AG20443 (cell line): ENCODE results near the gene CRLF3.
"Not testable (repeated sequence)": the region's sequence is repeated elsewhere in the genome, so short reads cannot be mapped to it uniquely, and the experiment has no call there.

ENCODE experiments used
- DNase-seq: peaks from one replicate; pipeline ENCODE4 v3.0.0; 2012; ENCODE audit warnings: low spot score, mixed read lengths

Gene CRLF3, protein sequence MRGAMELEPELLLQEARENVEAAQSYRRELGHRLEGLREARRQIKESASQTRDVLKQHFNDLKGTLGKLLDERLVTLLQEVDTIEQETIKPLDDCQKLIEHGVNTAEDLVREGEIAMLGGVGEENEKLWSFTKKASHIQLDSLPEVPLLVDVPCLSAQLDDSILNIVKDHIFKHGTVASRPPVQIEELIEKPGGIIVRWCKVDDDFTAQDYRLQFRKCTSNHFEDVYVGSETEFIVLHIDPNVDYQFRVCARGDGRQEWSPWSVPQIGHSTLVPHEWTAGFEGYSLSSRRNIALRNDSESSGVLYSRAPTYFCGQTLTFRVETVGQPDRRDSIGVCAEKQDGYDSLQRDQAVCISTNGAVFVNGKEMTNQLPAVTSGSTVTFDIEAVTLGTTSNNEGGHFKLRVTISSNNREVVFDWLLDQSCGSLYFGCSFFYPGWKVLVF

DNA sequence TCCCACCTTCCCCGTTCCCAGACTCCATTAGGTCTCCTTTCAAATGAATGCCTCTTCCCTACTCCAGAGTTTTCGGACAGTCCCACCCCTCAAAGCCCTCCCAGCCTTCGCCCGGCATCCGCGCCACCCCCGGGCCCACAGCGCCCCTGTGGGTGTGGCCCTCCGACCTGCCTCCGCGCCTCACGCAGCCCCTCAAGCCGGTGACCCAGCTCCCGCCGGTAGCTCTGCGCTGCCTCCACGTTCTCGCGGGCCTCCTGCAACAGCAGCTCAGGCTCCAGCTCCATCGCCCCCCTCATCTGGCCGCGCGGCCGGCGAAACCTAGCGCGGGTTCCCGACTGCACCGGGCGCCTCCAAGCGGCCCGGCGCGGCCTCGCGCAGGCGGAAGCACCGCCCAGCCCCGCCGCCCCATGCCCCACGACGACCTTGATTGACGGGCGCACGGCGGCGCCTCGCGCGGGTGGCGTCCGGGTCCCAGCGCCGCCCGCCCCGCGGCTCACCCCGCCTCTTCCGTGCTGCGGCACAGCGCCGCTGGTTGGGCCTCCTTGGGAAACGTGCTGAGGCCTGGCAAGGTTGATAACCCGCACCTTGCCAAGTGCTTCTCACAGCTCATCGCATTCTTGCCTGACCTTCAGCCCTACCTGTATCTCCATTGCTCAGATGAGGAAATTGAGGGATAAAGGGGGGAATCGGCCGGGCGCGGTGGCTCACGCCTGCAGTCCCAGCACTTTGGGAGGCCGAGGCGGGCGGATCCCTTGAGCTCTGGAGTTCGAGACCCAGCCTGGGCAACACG is at the start of gene CRLF3:
Gene CRLF3, minus strand, starts transcription at position 337 of the 790 bp plus-strand sequence. Its CDS starts 41 bp downstream, at position 296.
- DNase-seq = peak; percentile 99

DNA sequence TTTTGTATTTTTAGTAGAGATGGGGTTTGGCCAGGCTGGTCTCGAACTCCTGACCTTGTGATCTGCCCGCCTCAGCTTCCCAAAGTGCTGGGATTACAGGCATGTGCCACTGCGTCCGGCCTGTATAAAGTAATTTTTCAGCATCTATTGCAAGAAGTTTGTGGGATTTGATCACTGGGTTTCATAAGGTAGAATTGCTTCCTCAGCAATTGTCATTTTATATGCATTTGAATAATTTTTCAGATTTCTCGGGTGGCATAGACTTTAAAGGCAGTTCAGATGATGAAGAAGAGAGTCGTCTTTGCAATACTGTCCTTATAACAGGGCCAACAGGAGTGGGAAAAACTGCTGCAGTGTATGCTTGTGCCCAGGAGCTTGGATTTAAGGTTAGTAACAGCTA is 44.5 kb upstream of the CRLF3 start:
- no peak for DNase-seq

DNA sequence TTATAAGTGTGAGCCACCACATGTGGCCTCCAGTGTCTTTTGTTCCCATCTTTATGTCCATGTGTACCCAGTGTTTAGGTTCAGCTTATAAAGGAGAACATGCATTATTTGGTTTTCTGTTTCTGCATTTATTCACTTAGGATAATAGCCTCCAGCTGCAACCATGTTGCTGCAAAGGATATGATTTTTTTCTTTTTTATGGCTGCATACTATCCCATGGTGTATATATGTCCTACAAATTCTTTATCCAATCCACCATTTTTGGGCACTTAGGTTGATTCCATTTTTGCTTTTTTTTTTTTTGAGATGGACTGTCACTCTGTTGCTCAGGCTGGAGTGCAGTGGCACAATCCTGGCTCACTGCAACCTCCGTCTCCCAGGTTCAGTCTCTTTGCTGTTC is 40.1 kb upstream of the CRLF3 start:
- DNase-seq = no peak

DNA sequence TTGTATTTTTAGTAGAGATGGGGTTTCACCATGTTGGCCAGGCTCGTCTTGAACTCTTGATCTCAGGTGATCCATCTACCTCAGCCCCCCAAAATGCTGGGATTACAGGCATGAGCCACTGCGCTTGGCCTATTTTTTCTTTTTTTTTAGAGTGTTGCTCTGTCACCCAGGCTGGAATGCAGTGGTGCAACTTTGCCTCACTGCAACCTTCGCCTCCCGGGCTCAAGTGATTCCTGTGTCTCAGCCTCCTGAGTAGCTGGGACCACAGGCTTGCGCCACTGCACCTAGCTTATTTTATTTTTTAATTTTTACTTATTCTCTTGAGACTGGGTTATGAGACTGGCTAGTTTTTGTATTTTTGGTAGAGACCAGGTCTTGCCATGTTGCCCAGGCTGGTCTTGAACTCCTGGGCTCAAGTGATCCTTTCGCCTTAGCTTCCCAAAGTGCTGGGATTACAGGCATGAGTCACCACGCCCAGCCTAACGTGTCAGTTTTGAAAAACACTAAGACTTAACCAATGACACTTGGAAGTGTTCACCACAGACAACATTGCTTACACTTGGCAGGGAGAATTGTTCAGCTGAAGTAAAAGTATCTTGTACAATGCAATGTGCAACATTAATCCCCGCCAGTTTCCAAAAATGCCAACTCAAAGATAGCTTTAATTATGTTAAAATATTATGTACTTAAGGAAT is 34.2 kb upstream of the CRLF3 start:
- DNase-seq = no peak

DNA sequence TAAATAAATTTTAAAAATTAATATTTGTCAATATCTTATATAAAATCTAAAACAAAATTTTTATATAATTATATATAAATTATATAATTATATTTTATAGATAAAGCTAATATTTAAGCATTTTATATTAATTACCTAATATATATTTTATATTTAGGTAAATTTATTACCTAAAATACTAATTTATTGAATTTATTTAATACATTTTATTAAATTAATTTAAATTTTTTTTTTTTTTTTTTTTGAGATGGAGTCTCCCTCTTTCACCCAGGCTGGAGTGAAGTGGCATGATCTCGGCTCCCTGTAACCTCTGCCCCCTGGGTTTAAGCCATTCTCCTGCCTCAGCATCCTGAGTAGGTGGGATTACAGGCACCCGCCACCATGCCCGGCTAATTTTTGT is 29.7 kb upstream of the CRLF3 start:
- DNase-seq = no peak

DNA sequence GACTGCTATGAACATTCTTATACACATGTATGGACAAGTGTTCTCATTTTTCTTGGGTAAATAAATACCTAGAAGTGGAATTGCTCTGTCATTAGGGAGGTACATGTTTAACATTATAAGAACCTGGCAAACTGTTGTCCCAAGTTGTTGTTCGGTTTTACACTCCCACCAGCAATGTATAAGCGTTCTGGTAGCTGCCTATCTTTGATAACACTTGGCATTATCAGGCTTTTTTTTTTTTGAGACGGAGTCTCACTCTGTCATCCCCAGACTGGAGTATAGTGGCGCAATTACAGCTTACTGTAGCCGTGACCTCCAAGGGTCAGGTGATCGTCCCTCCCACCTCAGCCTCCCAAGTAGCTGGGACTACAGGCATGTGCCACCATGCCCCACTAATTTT is 23.5 kb upstream of the CRLF3 start:
- no peak for DNase-seq

DNA sequence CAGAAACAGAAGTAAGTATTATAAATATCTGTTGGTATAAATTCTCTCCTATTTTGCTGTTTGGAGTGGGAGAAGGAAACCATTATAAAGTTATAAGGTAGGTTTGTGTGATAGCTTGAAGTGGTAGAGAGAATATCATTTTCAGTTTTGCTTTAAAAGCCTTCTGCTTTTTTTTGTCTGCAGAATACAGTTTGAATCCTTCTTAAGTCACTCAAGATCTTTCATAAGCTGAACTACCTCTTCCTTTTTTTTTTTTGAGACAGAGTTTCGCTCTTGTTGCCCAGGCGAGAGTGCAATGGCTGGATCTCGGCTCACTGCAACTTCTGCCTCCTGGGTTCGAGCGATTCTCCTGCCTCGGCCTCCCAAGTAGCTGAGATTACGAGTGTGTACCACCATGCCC is 16.3 kb upstream of the CRLF3 start:
- DNase-seq = no peak

DNA sequence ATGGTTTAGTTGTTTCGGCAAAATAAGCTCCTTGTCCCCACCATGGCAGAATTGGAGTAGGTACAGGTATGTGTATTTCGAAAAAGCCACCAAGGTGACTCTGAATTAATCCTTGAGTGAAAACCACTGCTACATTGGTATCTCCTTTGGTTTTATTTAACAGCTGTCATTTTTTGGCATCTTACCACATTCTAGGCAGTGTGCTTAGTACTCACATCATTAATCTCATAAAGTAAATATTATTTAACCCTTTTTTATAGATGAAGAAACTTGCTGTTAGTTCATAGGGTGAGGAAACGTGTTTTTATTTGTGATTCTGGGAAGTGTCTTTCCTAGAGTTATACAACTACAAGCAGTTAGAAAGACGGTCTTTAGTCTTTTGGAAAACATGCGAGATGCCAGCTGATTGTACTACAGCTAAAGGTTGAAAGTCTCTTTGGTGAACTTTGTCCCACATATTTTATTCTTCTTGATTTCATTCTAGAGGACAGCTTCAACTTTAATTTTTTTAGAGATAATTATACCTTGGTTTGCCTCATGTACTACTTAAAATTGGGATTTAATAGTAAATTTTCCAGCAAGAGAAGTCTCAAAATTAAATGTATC is 13.8 kb upstream of the CRLF3 start:
- no peak for DNase-seq

DNA sequence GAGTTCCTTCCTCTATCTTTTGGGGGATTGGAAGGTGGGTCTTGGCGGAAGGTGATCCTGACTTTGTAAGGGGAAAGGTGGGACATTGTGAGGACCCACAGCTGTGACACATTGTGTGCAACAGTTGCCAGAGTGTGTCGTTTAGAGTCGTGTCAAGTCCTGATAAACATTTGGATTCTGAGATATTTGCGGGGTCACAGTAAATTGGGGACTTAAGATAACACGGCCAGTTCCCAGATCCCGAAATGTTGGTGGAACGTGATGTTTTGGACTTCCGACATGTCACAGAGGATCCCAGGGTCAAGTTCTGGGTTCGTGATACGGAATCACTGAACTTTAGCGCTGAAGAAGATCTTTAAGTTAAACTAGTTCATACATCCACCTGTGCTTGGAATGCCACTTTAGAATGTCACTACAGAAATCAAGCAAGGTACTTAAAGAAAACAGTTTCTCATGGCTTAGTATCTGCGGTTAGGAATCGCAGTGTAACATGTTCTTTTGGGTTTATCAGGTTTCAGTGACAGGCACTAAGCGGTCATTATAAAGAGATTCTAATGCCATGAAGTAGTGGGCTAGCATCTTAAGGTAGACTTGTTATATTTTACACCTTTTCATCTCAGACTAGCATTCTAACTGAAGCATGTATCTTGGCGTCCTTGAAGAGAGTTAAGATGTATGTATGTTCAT is 8.1 kb upstream of the CRLF3 start:
- DNase-seq = no peak

DNA sequence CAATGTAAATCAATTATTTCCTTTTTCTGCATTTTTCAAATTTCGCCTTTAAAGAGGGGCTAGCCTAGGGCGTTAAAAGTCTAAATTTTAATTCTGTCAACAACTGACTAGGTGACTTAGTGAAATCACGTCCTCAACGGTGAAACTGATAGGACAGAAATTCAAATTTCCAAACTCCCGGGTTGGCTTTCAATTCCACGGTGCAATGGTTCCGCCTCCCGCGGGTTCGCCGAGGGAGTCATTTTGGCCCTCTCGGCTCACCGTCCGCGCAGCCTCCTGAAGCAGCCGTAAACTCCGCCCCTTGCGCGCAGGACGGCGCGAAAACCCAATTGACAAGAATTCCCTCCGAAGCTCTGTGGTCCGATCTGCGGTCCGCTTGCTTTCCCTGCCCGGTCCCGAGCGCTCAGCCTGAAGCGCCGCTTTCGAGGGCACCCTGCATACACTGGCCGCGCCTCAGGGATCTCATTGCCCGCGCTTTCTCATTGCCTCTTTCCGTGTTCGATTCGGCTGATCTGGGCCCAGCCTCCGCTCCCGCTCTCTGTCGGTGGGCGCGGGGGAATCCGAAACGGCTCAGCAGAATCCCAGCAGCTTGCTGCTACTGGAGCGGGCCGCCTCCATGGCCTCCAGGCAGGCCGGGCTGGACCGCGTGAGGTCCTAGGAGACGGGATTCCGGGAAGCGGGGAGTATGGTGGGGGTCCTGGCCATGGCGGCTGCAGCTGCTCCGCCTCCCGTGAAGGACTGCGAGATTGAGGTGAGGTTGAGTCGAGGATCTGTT is 7.4 kb upstream of the CRLF3 start, which contains the start of gene ATAD5:
Gene ATAD5, plus strand, starts transcription at position 304 of the 775 bp plus-strand sequence. Its CDS starts 382 bp downstream, at position 686.
- DNase-seq = peak; percentile 98

DNA sequence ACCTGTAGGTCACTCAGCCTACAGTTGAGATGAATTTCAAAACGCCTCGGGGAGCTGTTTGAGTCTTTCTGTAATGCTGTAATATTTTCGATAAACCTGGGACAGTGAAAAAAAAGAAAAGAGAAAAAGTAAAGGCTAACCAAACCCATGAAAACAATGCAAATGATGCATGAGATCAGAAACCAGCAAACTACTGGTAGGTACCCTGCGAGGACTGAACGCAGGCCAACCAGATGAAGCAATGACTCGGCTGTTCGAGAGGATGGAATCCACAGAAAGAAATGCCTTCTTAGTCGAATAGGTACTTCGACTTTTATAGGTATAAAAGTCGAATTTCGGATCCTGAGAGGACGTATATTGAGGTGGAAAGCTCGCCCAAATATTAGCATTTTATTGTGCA is 6.8 kb upstream of the CRLF3 start:
- DNase-seq = peak; percentile 20

DNA sequence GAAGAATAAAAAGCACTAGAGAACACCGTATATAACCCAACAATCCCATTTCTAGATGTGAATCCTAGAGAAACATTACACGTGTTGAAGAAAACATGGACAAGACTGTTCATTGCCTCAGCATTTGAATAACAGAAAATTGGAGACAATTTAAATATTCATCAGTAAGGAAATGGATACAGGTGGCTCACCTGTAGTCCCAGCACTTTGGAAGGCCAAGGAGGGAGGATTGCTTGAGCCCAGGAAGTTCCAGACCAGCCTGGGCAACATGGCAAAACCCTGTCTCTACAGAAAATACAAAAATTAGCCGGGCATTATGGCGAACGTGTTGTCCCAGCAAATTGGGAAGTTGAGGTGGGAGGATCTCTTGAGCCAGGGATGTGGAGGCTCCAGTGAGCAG is 4.5 kb upstream of the CRLF3 start:
- no peak for DNase-seq

DNA sequence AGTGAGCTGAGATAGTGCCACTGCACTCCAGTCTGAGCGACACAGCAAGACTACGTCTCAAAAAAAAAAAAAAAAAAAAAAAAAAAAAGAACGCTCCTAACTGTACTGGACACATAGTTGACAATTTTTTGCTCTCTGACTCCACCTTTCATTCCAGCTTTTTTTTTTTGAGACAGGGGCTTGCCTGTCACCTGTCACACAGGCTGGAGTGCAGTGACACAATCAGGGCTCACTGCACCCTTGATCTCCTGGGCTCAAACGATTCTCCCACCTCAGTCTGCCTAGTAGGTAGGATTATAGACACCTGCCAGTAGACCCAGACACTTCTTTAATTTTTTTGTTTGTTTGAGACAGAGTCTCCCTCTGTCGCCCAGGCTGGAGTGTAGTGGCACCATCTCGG is 2.6 kb upstream of the CRLF3 start:
- DNase-seq = no peak

DNA sequence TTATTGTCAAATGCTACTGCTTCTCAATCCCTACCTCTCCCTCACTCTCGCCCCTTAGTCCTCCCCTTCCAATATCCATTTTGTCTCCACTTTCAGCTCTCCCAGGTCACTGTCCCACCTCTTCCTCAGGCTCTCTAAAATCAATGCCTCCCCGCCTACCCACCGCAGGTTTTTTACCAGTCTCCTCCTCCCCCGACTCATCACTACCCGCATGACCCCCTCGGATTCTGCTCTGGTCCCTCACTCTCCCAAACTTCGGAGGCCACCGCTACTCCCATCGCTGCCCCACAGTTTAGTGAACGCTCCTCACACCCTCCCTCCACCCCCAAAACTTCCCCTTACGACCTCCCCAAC is 513 bp downstream of the CRLF3 start:
- peak; percentile 31 for DNase-seq

DNA sequence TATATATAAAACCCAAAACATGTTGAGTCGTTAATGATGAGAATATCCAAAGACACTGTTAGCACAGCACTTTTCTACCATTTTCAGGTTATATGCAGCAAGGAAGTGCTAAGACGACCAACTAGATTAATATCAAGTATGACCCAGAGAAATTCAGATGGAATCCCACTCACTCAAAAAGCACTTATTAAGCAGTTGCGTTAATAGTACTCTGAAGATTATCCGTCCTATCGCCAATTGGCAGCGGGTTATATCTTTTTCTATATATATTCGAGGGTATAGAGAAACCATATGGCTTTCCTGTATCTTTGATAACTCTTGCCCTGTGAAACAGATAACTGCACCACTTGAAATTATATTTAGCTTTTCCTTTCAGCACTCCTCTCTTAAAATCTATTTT is 1.1 kb downstream of the CRLF3 start:
- no peak for DNase-seq

DNA sequence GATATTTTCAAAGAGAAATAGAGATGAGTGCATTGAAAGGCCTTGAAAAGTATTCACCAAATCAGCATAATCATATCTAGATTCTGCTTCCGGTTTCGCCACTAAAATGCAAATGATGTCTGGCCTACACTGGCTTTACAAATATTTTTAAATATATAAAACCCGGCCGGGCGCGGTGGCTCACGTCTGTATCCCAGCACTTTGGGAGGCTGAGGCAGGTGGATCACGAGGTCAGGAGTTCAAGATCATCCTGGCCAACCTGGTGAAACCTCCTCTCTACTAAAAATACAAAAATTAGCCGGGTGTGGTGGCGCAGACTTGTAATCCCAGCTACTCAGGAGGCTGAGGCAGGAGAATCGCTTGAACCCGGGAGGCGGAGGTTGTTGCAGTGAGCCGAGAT is 1.6 kb downstream of the CRLF3 start:
- DNase-seq = not testable (repeated sequence)

DNA sequence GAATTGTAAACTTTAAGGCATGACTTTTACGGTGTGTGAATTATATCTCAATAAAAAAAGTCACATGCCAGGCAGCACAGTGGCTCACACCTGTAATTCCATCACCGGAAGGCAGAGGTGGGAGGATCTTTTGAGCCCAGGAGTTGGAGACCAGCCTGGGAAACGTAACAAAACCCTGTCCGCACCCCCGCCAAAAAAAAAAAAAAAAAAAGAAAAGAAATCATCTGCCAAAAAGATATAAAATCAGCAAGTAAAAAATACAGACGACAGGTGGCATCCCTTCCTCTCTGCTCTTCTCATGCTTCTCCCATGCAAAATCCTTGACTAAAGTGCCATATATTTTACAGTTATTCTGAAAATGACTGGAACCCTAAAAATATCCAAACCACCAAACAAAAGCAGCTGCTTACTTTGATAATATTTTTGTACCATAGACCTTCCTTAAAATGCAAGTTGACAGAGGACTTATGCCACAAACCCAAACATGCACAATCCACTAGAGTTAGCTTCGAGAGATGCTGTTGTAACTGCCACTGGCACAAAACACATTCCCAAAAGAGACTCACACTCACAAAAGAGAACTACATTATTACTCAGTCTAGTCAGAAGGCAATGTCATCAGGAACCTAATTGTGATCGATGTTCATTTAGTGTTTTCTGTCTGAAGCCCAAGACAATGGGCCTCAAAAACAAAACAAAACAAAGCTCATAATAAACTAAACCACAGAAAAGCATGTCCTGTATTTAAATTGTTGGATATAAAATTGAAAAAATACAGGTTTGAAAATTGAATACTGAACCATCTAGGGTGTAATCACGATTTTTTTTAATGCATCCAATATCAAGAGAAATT is 2.4 kb downstream of the CRLF3 start:
- DNase-seq = peak; percentile 9

DNA sequence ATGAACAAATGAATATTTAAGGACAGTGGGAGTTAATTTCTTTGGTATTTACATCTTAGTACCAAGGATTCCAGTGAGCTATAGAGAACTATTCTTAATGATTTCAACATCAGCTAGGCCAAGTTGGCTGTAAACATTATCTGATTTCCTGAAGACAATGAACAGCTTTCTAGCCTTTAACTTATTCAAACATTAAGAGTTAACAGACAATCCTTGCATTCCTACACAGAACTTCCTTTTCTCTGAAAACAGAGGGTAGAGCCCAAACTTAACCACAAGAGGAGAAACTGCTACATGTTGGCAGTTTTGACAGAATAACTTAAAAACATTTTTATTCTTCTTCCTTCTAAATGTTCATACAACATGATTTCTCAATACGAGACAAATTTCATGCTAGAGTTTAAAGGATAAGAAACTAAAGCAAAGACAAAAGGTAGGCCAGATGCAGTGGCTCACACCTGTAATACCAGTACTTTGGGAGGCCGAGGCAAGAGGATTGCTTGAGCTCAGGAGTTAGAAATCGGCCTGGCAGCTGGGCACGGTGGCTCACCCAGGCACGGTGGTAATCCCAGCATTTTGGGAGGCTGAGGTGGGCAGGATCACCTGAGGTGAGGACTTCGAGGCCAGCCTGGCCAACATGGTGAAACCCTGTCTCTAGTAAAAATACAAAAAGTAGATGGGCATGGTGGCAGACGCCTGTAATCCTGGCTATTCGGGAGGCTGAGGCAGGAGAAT is 4.4 kb downstream of the CRLF3 start:
- no peak for DNase-seq

DNA sequence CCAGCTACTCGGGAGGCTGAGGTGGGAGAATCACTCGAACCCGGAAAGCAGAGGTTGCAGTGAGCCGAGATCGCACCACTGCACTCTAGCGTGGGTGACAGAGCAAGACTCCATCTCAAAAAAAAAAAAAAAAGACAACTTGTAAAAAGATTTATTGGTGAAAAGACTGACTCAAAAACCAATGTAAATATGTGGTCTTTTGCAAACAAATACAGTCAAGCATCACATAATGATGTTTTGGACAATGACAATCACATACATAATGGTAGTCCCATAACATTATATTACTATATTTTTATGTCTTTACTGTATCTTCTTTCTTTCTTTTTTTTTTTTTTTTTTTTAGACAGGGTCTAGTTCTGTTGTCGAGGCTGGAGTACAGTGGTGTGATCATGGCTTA is 8.3 kb downstream of the CRLF3 start:
- DNase-seq = no peak
